Stimulated activated CD4-positive, alpha-beta T cell treated with anti-CD3 and anti-CD28 coated beads, Interleukin-2, amount 100 ng/mL, for 48 hours (primary cell): ENCODE data around the gene ERI3.
A peak's percentile ranks its signal among the peaks of the same experiment; 100 is the strongest.

Source experiments
- DNase-seq, 2 donors: peaks; one replicate each; pipeline ENCODE4 v3.0.0-alpha.2; 2020

The ERI3 gene

DNA sequence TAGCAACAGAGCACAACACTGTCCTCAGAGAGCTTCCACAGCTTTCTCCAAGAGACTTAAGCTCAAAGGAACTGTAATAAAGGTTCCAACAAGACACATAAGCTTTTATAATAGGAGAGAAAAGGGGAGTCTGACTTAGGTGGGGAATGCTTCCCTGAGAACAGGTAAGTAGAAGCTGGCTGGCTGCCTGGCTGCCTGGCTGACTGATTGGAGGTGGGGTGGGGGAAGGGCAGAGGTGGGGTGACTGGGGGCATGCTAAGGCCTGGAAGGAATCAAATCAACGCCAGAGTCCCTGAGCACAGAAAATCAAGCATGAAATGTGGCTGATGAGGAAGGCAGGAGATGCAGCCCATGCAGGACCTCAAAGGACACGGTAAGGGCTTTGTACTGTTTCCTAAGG is 96.0 kb downstream of the ERI3 start:
- no peak for DNase-seq

DNA sequence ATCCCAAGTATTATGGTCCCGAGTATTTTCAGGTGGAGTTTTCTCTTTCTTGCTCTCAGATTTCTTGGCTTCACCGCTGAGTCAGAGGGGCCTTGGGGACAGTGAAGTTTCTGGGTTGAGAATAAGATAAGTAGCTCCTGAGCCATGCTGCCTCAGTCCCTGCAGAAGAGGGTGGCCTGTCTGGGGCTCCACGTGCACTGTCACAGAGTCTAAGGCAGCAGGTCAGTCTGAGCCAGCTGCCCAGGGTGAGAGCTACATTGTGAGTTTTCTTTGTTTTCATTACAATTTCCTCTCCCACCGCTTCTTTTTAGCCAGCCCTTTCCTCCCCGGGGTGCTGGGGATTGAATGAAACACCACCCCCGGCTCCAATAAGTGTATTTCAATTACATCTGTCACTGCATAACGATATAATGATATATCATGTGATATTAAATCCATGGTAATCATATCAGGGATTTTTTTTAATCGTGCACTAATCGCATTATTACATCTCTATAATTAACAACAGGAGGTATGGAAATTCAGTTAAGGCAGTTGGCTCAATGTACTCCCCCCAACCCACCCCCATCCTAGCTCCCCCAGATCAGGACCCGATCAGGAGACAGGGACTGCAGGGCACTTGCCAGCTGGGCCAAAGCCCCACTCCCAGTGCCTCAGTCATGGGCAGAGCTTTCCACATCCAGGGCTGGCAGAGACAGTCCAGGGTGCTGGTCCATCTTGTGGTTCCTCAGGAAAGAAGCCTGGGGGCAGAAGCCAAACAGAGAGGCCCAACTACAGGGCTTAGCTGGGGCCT is 98.1 kb downstream of the ERI3 start:
- no peak for DNase-seq

GRCh38 chr1:44254392-44254910 is 100.6 kb downstream of the ERI3 start:
- peak; percentile 3 to 4 for DNase-seq

DNA sequence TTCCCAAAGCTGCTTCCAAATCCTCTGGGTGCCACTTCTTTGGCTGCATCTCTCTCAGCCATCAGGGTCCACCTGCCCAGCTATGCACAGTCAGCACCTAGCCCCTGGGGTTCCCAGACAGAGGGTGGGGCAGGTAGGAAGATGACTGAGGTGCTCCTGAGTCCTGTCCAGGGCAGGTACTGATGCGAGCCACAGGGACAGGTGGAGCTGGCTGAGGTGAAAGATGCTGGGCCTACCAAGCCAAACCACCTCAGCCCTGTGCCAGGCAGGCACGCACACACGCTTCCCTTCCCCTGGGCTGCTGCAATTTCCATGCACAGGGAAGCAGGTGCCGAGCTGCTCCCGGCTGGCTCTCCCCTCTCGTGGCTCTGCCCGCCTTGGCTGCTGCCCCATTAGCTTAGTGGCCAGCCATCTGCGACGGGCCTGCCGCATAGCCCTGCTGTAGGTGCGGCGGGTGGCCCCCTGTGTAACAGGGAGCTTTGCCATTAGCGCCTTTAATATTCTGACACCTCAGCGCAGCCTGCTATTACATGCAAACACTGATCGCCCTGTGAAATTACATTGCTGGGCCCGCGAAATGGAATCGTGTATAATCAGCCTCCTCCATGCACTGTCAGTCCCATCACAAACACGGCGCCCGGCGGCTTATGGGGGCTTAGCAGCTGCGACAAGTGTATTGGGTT is 102.9 kb downstream of the ERI3 start:
- DNase-seq: no peak

GRCh38 chr1:44251486-44251885 is 103.6 kb downstream of the ERI3 start:
- no peak for DNase-seq

DNA sequence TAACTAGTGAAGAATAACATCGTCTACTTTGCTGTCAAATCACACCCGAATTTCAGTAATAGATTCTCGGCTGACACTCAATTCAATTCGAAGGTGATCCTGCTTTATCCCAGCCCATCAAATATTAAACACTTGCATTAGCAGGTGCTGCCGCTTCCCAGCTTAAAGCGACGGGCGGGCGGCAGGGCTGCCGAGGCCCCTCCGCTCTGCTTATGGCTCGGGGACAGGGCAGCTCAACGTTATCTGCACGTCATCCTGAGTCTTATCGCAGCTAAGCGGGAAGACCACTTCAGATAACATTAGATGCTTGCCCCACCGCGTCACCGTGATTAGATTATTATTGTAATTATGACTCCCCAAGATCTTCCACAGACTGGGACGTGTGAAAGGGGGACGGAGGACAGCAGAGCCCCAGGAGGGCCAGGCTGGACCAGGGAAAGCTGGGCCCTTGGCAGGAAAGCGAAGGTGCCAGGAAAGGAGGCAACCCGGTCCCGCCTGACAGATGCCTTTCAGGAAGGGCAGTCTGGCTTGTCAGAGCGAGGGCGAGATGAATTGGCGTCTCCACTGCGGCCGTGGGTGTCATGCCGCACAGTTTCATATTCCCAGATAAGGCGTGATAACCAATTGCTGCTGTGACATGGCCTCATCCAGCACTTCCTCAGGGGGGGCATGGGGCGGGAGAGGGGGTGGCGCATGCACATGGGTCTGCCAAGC is 104.8 kb downstream of the ERI3 start:
- no peak for DNase-seq

GRCh38 chr1:44249543-44249942 is 105.5 kb downstream of the ERI3 start:
- no peak for DNase-seq

- no peak for DNase-seq
These were observed 108.3 kb downstream of the ERI3 start for GRCh38 chr1:44246806-44247205.

GRCh38 chr1:44244986-44245385 is 110.1 kb downstream of the ERI3 start:
- no peak for DNase-seq

GRCh38 chr1:44243782-44244495 is 111.1 kb downstream of the ERI3 start:
- DNase-seq: no peak

GRCh38 chr1:44242746-44243145 is 112.3 kb downstream of the ERI3 start:
- DNase-seq: no peak

- DNase-seq: no peak
These were observed 114.0 kb downstream of the ERI3 start for GRCh38 chr1:44240802-44241671.

DNA sequence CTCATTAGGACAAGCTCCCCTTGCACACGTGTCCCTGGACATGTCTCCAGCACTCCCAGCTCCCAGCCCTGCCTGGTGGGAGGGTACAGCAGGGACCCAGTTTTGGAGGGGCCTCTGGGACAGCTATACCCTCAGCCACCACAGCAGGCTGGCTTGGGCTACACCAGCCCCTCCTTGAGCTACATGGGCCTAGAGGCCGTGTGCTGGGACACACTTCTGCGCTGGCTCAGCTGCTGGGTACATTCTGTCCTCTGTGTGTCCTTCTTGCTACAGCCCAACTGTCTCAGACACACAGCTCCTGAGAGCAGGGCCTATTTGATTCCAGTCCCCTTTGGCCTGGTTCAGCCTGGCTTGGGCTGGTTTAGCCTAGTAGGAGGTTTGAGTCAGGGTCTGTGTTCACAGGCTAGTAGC is 115.1 kb downstream of the ERI3 start:
- DNase-seq: no peak

DNA sequence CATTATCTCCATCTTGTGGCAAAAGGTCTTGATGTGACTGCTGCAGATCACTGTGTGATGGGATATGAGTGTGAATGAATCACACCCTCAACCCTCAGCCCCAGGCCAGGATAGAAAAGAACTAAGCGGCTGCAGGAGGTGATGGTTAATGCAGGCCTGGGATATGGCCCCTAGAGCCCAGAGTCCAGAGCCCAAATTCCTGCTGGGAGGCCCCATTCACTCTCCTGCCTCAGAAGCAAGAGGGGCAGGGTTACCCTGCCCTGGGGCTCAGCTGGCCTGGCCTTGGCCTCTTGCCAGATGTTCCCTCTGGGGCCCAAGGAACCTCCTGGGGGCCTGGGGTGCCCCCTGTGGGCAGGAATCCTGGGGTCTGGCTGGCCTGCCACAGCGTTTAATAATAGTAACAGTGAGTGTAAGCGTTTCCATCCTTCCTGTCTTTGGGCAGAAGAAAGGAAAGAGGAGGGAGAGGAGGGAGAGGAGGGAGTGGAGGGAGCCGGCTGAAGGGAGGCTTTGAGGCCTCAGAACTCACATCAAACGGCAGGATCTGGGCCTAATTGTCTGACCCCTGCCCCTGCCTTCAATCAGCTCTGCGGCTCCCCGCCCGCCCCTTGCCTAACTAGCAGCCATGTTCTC is 115.6 kb downstream of the ERI3 start:
- DNase-seq: no peak

- DNase-seq: no peak
These were observed 116.4 kb downstream of the ERI3 start for GRCh38 chr1:44238660-44239059.

DNA sequence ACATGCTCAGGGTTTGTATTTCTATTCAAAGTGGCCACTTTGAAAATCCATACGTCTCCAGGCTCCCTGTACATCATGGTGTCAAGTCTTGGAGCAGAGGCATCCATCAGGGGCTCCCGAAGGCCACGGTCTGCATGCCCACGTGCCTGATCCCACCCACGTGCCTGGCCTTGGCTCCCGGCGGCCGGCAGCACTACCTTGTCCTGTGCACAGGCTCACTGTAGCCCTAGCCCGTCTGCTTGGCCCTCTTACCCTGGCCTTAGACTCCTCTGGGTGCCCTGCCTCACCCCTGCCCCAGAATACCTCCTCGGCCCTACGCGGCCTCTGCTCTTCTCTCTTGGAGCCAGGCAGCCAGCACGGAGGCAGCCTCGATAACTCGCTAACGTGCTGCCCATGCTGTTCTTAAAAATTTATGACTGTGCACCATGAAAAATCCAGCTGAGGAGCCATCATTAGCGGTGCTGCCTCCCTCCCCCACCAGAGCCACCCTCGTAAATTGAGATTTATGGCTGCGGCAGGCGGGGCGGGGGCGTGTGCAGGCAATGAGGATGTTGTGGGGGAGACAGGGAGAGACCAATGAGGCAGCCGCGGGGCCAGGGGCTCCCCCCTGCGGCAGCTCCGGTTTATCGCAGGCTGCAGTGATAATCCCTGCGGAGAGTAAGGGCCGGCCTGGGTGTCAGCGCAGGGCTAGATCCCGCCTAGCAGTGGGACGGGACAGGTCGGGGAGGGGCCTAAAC is 117.2 kb downstream of the ERI3 start:
- DNase-seq: peak; percentile 31 to 43

- DNase-seq: no peak
These were observed 118.4 kb downstream of the ERI3 start for GRCh38 chr1:44236490-44237272.

GRCh38 chr1:44235808-44236207 is 119.2 kb downstream of the ERI3 start:
- no peak for DNase-seq

DNA sequence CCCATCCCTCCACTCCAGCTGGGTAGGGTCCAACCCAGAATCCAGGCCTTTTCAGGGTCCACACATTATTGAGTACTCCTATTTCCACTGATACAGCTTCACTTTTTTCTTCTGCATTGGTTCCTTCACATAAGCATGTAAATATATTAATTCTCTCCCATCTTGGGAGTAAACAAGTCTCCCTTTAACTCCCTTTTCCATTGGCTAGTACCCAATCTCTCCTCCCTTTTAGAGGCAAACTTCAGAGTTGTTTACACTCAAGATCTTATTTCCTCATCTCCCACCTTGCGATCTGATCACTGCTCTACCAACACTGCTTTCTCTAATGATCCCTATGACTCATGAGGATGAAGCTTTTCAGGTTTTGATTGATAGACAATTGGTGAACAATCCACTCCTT is 121.5 kb downstream of the ERI3 start:
- no peak for DNase-seq

- no peak for DNase-seq
These were observed 124.3 kb downstream of the ERI3 start for GRCh38 chr1:44230796-44231195.
